K562 (cell line): ENCODE measurements around the gene MRGPRE.

Experiments
- MTA3 ChIP-seq: fragments of 450-650 bp; formaldehyde crosslinking; IDR thresholded peaks from 2 replicates; pipeline ENCODE4 v1.6.1; 2017; ENCODE audit warnings: mild to moderate bottlenecking, borderline replicate concordance
- POLR2A ChIP-seq: fragments of 450-650 bp; conservative IDR thresholded peaks from 2 replicates; pipeline ENCODE4 v1.6.1; 2016
- SMAD1 ChIP-seq: fragments of 150-350 bp; IDR thresholded peaks from 2 replicates; pipeline ENCODE4 v1.6.1; 2014; ENCODE audit warnings: low read length, low read depth; ENCODE audit not compliant: partially characterized antibody
- ZNF830 ChIP-seq: fragments of 250-450 bp; sonication (Bioruptor Pico); IDR thresholded peaks from 2 replicates; pipeline ENCODE4 v1.5.0; 2021; ENCODE audit warnings: mild to moderate bottlenecking
- TF ChIP-seq, protein P1 (sequence below), 3 experiments: IDR thresholded peaks in 2 of 3; conservative IDR thresholded peaks in 1 of 3; 2 replicates each; pipeline ENCODE4 v1.5.1; 2011 to 2012; ENCODE audit warnings: low read length in 3 of 3, mild to moderate bottlenecking in 3 of 3, control low read depth in 2 of 3, improper control_type of control experiment in 1 of 3, inconsistent platforms in 1 of 3, low read depth in 1 of 3, mixed read lengths in 1 of 3, moderate library complexity in 1 of 3; ENCODE audit not compliant: insufficient read depth in 2 of 3

DNA sequence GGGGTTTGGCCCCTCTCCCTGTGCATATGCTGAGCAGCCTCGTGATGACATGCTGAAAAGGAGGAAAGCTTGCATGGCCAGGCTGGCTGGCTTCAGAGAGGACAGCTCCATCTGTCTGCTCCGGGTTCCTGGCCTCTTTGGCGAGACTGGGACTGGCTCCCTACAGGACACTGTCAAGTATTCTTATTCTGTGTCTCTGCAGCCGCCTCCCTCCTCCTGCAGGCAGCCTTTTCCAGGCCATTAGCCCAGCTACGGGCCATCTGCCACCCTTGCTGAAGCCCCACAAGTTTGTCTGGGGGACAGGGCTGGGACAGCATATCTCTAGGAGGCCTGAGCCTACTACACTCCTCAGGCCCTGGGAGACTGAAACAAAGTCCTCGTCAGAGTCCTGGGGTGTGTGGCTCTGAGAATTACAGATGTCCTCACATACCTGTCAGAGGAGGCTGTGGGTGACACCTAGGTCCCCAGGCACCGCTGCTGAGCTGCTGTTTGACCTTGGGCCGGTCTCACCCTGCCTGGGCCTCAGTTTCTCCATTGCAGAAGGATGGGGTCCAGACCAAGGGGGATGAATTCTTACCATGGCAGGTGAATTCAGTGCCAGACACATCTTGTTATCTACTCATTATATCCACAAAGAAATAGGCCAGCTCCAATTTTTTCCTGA, 24.6 kb downstream of the MRGPRE start:
- TF ChIP-seq SMAD1 (no peak), POLR2A (no peak), MTA3 (no peak), ZNF830 (CRISPR knock-in tag) (no peak)
- TF ChIP-seq, protein P1, sequence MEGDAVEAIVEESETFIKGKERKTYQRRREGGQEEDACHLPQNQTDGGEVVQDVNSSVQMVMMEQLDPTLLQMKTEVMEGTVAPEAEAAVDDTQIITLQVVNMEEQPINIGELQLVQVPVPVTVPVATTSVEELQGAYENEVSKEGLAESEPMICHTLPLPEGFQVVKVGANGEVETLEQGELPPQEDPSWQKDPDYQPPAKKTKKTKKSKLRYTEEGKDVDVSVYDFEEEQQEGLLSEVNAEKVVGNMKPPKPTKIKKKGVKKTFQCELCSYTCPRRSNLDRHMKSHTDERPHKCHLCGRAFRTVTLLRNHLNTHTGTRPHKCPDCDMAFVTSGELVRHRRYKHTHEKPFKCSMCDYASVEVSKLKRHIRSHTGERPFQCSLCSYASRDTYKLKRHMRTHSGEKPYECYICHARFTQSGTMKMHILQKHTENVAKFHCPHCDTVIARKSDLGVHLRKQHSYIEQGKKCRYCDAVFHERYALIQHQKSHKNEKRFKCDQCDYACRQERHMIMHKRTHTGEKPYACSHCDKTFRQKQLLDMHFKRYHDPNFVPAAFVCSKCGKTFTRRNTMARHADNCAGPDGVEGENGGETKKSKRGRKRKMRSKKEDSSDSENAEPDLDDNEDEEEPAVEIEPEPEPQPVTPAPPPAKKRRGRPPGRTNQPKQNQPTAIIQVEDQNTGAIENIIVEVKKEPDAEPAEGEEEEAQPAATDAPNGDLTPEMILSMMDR (IDR thresholded peaks at IDR 0.05 in 2 of 3, conservative IDR thresholded peaks at IDR 0.05 in 1 of 3; ENCODE audit: insufficient read depth in 2 of 3, low read depth in 1 of 3, low read length in 3 of 3): no peak
